Measurements from ENCODE around the gene FAM131B. TPM values are rescaled to one million over a fixed set of nuclear protein-coding genes. Genes with fewer than 3 reads are reported as not detected.

Gene FAM131B
- total RNA-seq, 1 donor: 1.4 TPM

DNA sequence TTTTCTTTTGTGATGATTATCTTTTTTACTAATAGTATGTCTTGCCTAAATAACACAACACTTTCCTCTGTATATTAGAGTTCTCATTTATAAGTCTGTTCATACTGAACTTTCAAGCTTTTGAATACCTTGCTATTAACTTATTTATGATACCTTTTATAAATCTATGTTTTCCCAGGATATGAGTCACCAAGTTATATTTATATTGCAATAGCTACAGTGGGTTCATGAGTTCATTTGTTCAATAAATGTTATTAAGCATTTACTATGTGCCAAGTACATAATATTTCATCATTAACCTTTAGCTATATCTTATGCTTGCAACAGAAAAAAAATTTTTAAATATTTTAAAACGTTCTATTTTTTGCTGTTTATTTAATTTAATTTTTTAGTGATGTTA, 28.3 kb downstream of the FAM131B start:
- Histone ChIP-seq H3K4me1 (ENCODE audit: insufficient read depth, low read length) (peaks cover 12% of the 10 kb centered on the region), H4K20me1 (ENCODE audit: insufficient read depth, low read length) (no peaks in the 10 kb centered on the region), H3K4me2 (ENCODE audit: insufficient read depth, low read length) (no peak overlapping the region), H3K27ac (ENCODE audit: low read depth, low read length) (no peak overlapping the region), H3K79me2 (ENCODE audit: insufficient read depth, low read length) (no peaks in the 10 kb centered on the region), H2AFZ (ENCODE audit: low read length) (no peak overlapping the region), H3K27me3 (ENCODE audit: insufficient read depth, low read length) (peaks cover 26% of the 10 kb centered on the region), H3K36me3 (ENCODE audit: insufficient read depth, low read length) (no peaks in the 10 kb centered on the region), H3K4me3 (ENCODE audit: insufficient read depth, low read length) (no peak overlapping the region), H3K9me3 (ENCODE audit: low read depth, low read length) (no peaks in the 10 kb centered on the region)
- no peak for TF ChIP-seq CTCF (IDR thresholded peaks at IDR 0.05; ENCODE audit: extremely low read depth, low read depth, low read length)
- no peak for DNase-seq (ENCODE audit: insufficient read length, low spot score, missing footprints)

- peak overlapping the region; percentile 60 for H3K27ac ChIP-seq (ENCODE audit: low read depth, low read length)
- H2AFZ ChIP-seq (ENCODE audit: low read length): no peak overlapping the region
Observed at GRCh38 chr7:143331179-143331801, 31.2 kb downstream of the FAM131B start.

DNA sequence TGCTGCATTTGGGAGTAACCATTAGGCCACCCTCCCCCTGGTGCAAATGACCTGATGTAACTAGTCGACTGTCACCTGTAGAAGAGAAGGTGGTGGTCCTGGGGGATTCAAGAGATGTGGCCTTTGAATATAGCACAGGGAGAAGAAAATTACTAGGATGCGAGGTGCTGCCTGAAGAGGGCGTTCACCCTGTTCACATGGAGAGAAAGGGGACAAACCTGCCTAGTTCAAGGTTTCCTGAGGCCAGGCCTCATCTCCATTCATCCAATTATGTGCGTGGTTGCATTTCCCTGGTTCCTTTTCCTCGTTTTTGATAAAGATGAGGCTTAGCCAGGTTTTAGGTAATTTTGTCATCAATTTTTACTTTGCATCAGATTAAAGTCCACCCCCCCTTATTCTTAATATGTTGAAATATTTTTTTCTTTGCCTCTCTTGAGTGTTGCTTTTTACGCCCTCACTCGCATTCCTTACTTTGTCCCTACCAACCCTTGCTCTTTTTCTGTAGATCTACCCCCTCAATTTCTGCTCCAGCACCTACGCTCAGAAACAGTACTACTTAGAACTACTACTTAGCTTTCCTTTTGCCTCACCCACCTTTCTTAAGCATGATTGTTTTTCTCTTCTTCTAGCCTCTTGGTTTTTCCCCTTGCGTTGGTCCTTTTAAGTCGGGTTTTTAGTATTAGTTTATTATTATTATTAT, 32.9 kb downstream of the FAM131B start:
- no peak for DNase-seq (ENCODE audit: insufficient read length, low spot score, missing footprints)
- Histone ChIP-seq H4K20me1 (ENCODE audit: insufficient read depth, low read length) (no peaks in the 10 kb centered on the region), H3K4me1 (ENCODE audit: insufficient read depth, low read length) (peaks cover 19% of the 10 kb centered on the region), H3K36me3 (ENCODE audit: insufficient read depth, low read length) (no peaks in the 10 kb centered on the region), H3K27ac (ENCODE audit: low read depth, low read length) (no peak overlapping the region), H3K4me2 (ENCODE audit: insufficient read depth, low read length) (no peak overlapping the region), H3K4me3 (ENCODE audit: insufficient read depth, low read length) (no peak overlapping the region), H3K9me3 (ENCODE audit: low read depth, low read length) (no peaks in the 10 kb centered on the region), H2AFZ (ENCODE audit: low read length) (no peak overlapping the region), H3K27me3 (ENCODE audit: insufficient read depth, low read length) (no peaks in the 10 kb centered on the region), H3K79me2 (ENCODE audit: insufficient read depth, low read length) (no peaks in the 10 kb centered on the region)
- TF ChIP-seq CTCF (IDR thresholded peaks at IDR 0.05; ENCODE audit: extremely low read depth, low read depth, low read length): no peak

More at GRCh38 chr7:143331179-143331801, 31.2 kb downstream of the FAM131B start:
- Histone ChIP-seq H3K36me3 (ENCODE audit: insufficient read depth, low read length) (no peaks in the 10 kb centered on the region), H4K20me1 (ENCODE audit: insufficient read depth, low read length) (no peaks in the 10 kb centered on the region), H3K4me2 (ENCODE audit: insufficient read depth, low read length) (peak overlapping the region; percentile 62), H3K4me1 (ENCODE audit: insufficient read depth, low read length) (peaks cover 12% of the 10 kb centered on the region), H3K4me3 (ENCODE audit: insufficient read depth, low read length) (no peak overlapping the region), H3K9me3 (ENCODE audit: low read depth, low read length) (no peaks in the 10 kb centered on the region), H3K27me3 (ENCODE audit: insufficient read depth, low read length) (peaks cover 5% of the 10 kb centered on the region), H3K79me2 (ENCODE audit: insufficient read depth, low read length) (no peaks in the 10 kb centered on the region)
- no peak for TF ChIP-seq CTCF (IDR thresholded peaks at IDR 0.05; ENCODE audit: extremely low read depth, low read depth, low read length)
- peak; percentile 97 for DNase-seq (ENCODE audit: insufficient read length, low spot score, missing footprints)

DNA sequence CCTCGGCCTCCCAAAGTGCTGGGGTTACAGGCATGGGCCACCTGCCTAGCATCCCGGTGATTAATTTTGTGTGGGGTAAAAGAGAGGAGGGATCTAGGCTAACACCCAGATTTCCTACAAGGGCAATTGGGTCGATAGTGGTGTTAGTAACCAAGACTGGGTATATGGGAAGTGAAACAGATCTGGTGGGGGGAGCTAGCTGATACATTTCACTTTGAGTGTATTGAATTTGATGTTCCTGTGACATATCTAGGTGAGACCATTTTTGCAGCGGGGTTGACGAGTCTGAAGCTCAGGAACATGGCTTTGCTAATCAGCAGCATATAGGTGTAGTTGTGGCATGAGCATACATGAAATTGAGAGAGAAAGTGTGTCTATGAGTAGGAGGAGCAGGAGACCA, 34.6 kb downstream of the FAM131B start:
- Histone ChIP-seq H3K4me1 (ENCODE audit: insufficient read depth, low read length) (peaks cover 19% of the 10 kb centered on the region), H3K36me3 (ENCODE audit: insufficient read depth, low read length) (no peaks in the 10 kb centered on the region), H3K4me3 (ENCODE audit: insufficient read depth, low read length) (no peak overlapping the region), H3K27ac (ENCODE audit: low read depth, low read length) (no peak overlapping the region), H4K20me1 (ENCODE audit: insufficient read depth, low read length) (no peaks in the 10 kb centered on the region), H3K9me3 (ENCODE audit: low read depth, low read length) (no peaks in the 10 kb centered on the region), H3K79me2 (ENCODE audit: insufficient read depth, low read length) (no peaks in the 10 kb centered on the region), H2AFZ (ENCODE audit: low read length) (no peak overlapping the region), H3K4me2 (ENCODE audit: insufficient read depth, low read length) (no peak overlapping the region), H3K27me3 (ENCODE audit: insufficient read depth, low read length) (no peaks in the 10 kb centered on the region)
- no peak for DNase-seq (ENCODE audit: insufficient read length, low spot score, missing footprints)
- no peak for TF ChIP-seq CTCF (IDR thresholded peaks at IDR 0.05; ENCODE audit: extremely low read depth, low read depth, low read length)

Data from osteoblast (primary cell).